Iris pigment epithelial cell (primary cell): ENCODE data around the gene PFKFB3.
A peak's percentile ranks its signal among the peaks of the same experiment; 100 is the strongest.
"Not testable (repeated sequence)": the region's sequence is repeated elsewhere in the genome, so short reads cannot be mapped to it uniquely, and the experiment has no call there.

ENCODE experiments used
- DNase-seq: peaks from one replicate; pipeline ENCODE4 v3.0.0-alpha.2; 2011; ENCODE audit warnings: low read depth

The PFKFB3 gene

GRCh38 chr10:6272126-6272525, 69.4 kb downstream of the PFKFB3 start:
- DNase-seq: no peak

GRCh38 chr10:6273351-6273750, 70.6 kb downstream of the PFKFB3 start:
- DNase-seq: no peak

- DNase-seq: peak; percentile 69
Observed at GRCh38 chr10:6274040-6274439, 71.3 kb downstream of the PFKFB3 start.

- DNase-seq: no peak
Observed at GRCh38 chr10:6274484-6274883, 71.8 kb downstream of the PFKFB3 start.

- peak; percentile 98 for DNase-seq
Observed at GRCh38 chr10:6275022-6275997, 72.6 kb downstream of the PFKFB3 start.

- DNase-seq: no peak
Observed at GRCh38 chr10:6276356-6276755, 73.6 kb downstream of the PFKFB3 start.

- no peak for DNase-seq
Observed at GRCh38 chr10:6278519-6279120, 75.9 kb downstream of the PFKFB3 start.

- peak; percentile 70 for DNase-seq
Observed at GRCh38 chr10:6279540-6280267, 77.0 kb downstream of the PFKFB3 start.

- no peak for DNase-seq
Observed at GRCh38 chr10:6280291-6280690, 77.6 kb downstream of the PFKFB3 start.

- no peak for DNase-seq
Observed at GRCh38 chr10:6282454-6282958, 79.8 kb downstream of the PFKFB3 start.

- DNase-seq: no peak
Observed at GRCh38 chr10:6283655-6284054, 80.9 kb downstream of the PFKFB3 start.

- peak; percentile 31 for DNase-seq
Observed at GRCh38 chr10:6290621-6291020, 87.9 kb downstream of the PFKFB3 start.

- peak; percentile 55 for DNase-seq
Observed at GRCh38 chr10:6292741-6293151, 90.0 kb downstream of the PFKFB3 start.

GRCh38 chr10:6296425-6296824, 93.7 kb downstream of the PFKFB3 start:
- DNase-seq: not testable (repeated sequence)

- DNase-seq: no peak
Observed at GRCh38 chr10:6296828-6297251, 94.1 kb downstream of the PFKFB3 start.

GRCh38 chr10:6297522-6297921, 94.8 kb downstream of the PFKFB3 start:
- no peak for DNase-seq

- DNase-seq: peak; percentile 52
Observed at GRCh38 chr10:6297951-6298381, 95.2 kb downstream of the PFKFB3 start.

GRCh38 chr10:6298428-6298827, 95.7 kb downstream of the PFKFB3 start:
- DNase-seq: no peak

GRCh38 chr10:6299234-6299633, 96.5 kb downstream of the PFKFB3 start:
- DNase-seq: peak; percentile 6

GRCh38 chr10:6299743-6300105, 97.0 kb downstream of the PFKFB3 start:
- no peak for DNase-seq

- DNase-seq: peak; percentile 39
Observed at GRCh38 chr10:6300106-6300783, 97.5 kb downstream of the PFKFB3 start.
